ENCODE data around the gene OLR1. TPM values are rescaled to one million over a fixed set of nuclear protein-coding genes. Genes with fewer than 3 reads are reported as not detected.
"Not testable (repeated sequence)": the region's sequence is repeated elsewhere in the genome, so short reads cannot be mapped to it uniquely, and the experiment has no call there.

Gene OLR1
- total RNA-seq, result not detected in 2 replicates

DNA sequence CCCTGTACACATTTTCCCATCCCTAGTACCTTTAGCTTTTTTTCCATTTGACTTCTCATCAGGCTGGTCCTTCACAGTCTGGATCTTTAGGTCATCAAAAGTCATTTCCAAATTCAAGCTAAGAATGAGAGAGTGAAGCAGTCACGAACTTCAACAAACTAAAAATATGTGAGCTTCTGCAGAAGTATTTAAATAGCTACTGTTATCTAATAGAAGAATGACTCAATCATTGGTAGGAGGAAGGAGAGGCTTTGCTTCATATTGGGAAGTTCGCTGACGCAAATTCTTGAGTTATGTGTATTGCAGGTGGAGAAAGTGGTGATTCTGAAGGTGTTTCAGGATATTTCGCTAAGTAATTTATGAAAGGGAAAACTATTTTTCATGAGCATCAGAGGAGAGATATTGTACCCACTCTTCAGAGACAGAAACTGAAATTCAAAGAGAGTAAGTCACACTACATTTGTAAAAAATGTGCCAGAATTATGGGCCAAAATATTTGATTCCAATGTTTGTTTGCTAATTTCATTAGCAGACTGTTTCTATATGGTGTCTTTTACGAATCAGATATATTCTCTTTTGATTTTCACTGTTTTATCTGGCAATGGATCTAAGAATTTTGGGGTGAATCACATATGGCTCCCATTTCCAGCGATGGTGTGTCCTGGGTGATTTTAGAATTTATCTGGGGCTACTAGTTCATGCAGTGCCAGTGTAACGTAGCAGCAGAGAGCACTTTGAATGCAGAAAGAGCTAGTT lies at the start of gene OLR1:
TSS of gene OLR1 (minus strand) at position 160 of the 756 bp plus-strand sequence. CDS start at position 105, 55 bp downstream.
- intact Hi-C loops (cut with micrococcal nuclease), result no loop called here

DNA sequence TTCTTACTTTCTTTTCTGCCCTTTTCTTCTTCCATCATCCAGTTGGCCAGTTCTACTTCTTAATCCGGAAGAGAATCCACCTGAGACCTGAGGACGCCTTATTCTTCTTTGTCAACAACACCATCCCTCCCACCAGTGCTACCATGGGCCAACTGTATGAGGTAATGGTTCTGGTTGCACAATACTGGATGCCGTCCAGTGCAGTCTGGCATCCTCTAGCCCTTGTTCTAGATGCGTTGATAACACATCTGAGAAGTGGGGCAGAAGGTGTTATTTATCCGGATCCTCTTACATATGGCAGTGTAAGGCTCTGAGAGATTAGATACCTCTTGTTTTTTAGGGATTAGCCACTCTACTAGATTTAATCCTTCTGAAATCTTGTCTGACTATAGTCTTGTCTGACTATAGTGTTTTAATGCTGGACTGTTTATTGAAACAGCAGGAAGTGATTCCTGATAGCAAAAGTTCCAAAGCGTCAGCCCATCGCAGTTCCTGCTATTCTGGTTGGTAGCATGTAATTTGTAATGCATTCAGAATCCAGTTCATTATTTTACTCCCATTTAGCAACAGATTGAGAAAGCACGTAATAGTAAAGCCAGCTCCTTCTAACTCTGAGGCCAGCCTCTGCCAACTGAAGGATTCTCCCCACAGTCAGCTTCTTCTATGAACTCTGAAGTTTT lies 48.6 kb upstream of the OLR1 start:
- intact Hi-C loops (cut with micrococcal nuclease), result no loop called here

DNA sequence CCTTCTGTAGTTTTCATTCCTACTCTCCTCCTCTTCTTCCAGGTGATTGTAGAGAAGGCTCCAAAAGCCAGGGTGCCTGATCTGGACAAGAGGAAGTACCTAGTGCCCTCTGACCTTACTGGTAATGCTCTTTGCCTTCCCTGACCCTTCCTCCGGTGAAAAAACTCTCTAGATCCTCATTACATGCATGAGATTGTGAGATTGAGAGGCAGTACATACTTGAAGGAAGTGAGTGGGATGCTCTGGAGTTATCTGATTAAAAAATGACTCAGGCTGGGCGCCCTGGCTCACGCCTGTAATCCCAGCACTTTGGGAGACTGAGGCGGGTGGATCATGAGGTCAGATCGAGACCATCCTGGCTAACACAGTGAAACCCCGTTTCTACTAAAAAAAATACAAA lies 46.1 kb upstream of the OLR1 start:
- intact Hi-C loops (cut with micrococcal nuclease), result no loop called here

DNA sequence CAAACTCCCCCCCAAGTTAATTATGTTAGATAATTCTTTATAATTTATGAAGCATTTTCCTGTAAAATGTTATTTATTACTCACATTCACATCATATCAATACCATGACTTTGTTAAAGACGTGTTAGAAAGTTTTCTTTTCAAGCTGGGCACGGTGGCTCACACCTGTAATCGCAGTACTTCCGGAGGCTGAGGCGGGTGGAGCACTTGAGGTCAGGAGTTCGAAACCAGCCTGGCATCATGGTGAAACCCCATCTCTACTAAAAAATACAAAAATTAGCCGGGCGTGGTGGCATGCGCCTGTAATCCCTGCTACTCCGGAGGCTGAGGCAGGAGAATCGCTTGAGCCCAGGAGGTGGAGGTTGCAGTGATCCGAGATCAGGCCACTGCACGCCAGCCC lies 44.0 kb upstream of the OLR1 start:
- intact Hi-C loops (cut with micrococcal nuclease), result not testable (repeated sequence)

DNA sequence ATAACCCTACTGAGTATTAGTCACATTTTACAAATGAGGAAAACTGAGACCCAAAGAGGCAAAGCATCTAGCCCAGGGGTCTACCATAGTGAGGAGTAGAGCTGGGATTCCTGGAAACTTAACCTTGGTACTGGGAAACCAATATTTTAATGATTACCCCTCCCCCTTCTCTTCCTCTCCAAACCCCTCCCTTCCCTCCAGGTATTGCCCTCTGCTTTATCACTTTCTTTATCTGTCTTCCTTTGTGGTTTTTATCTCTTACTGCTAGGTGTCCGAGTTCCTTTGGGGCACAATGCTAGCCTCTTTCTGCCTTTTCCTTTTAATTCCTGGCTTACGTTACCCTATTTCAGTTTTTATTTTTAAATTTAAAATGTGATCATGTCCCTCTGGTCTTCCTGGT lies 43.5 kb upstream of the OLR1 start:
- intact Hi-C loops (cut with micrococcal nuclease), result no loop called here

DNA sequence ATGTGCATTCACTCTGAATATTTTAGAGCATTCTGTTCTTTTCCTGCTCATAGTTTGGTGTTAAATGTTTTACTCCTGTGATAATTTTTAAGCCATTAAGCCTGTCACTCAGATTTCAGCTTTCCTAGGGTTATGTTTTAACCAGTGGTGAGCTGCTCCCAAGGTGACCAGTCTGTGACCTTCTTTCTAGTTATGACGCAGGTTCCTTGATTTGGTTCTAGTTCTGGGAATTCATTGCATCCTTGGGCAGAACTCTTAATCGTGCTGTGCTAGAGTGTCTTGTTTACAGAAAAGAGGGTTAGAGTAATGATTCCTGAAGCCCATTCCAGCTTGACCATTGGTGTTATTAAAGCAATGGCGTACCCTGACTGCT lies 42.9 kb upstream of the OLR1 start:
- intact Hi-C loops (cut with micrococcal nuclease), result loop anchor here (1.0 to 5.0 kb wide), 2 partner anchors 459 to 538 kb away; partner anchors contain the start of gene STYK1

- intact Hi-C loops (cut with micrococcal nuclease), result loop anchor here (1.0 to 5.0 kb wide), 2 partner anchors 460 to 537 kb away; partner anchors contain the start of gene STYK1
Measured at GRCh38 chr12:10214136-10214894, 42.4 kb upstream of the OLR1 start.

DNA sequence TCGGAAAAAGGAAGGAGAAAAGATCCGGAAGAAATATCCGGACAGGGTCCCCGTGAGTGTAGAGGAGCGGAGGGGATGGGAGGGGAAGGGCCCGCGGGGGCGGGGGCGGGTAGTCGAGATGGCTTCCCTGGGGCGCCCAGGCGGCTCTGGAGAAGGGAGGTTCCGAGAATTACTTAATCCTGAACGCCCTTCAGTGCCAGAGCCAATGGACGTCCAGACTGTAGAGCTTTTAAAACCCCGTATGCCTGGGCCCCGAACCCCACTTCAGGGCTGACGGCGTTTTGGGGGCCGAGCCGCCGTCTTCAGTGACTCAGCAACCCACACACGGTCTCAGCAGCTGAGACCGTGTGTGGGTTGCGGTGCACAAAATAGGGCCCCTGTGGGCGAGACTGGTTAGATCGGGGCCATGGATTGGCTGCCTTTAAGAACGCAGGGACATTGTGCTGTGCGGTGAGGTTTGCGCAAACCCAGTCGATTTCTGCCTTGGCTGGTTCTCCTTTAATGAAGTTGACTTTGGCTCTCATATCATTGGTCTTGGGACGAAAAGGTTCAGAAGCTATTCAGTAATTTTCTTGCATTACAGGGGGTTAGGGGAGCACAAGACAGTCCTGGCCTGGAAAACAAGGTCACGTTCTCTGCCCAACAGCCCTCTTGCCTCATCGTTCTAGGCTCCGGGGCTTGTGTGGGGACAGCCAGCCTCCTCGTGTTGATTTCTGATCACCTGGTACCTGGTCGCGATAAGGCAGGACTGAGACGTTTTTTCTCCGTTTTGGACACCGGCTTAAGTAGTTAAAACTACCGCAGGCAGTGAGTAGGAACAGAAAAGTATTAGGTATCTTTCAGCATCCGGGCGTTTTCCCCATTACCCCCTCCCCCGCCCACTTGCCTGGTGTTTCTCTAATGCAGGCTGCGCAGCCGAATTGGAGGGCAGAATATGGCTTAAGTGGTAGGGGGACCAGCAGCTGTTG lies 41.5 kb upstream of the OLR1 start:
- intact Hi-C loops (cut with micrococcal nuclease), result loop anchor here (1.0 to 5.0 kb wide), 9 partner anchors 22 to 536 kb away; partner anchors contain the start of genes STYK1 and YBX3

- intact Hi-C loops (cut with micrococcal nuclease), result loop anchor here (1.0 to 5.0 kb wide), 12 partner anchors 23 to 959 kb away; partner anchors contain the start of genes CLEC2B, MAGOHB, SMIM10L1 and YBX3
Measured at GRCh38 chr12:10212739-10213131, 40.8 kb upstream of the OLR1 start, which contains the start of gene GABARAPL1. TSS of gene GABARAPL1 (plus strand) at chr12:10212877. CDS start at chr12:10213130, 253 bp downstream.

DNA sequence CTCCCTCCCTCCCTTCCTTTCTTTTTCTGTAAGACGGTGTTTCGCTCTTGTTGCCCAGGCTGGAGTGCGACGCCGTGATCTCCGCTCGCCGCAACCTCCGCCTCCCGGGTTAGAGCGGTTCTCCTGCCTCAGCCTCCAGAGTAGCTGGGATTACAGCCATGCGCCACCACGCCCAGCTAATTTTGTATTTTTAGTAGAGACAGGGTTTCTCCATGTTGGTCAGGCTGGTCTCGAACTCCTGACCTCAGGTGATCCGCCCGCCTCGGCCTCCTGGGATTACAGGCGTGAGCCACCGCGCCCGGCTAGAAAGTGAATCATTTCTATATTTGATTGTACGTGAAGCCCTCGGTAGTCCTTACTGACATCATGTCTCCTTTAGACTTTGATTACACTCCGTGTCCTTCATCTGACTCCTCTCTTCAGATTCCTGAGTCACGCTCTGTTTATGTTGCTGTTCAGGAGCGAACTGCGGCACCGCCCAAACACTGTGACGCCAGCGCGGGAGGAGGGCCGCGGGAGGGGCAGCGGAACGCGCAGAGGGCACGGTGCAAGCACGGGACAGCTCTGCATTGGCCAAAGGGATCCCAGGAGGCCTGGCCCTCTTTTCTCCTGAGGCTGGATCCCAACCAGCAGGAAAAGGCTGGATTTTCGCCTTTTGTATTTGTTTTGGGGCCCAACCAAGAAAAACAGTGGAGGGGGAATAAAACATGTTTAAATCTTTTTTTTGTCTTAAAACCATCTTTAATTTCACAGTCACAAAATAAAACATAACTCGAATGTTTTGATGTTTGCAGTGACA lies 40.2 kb upstream of the OLR1 start:
- intact Hi-C loops (cut with micrococcal nuclease), result loop anchor here (1.0 to 5.0 kb wide), 7 partner anchors 343 to 959 kb away; partner anchors contain the start of genes CLEC2B, MAGOHB, SMIM10L1 and YBX3

- intact Hi-C loops (cut with micrococcal nuclease), result loop anchor here (5.0 kb wide), 1 partner anchor 534 kb away; no protein-coding TSS in a partner anchor
Measured at GRCh38 chr12:10211101-10211939, 39.4 kb upstream of the OLR1 start.

- intact Hi-C loops (cut with micrococcal nuclease), result loop anchor here (5.0 kb wide), 1 partner anchor 533 kb away; no protein-coding TSS in a partner anchor
Measured at GRCh38 chr12:10210225-10210624, 38.3 kb upstream of the OLR1 start.

DNA sequence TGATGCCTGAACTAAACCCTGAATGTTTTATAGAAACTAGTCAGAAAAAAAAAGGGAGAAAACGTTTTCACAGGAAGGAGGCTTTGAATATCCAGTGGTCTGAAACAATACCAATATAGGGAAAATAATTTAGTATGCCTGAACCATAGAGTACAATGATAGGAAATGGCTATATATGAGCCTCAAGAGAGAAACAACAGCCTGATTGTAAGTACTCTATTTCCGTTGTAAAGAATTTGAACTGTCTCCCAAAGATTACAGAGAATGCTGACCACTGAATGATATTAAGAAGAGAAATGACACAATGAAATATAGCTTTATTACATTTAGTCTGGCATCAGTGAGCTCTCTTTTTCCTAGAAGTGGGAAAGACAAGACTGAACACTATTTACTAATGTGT lies 35.2 kb upstream of the OLR1 start:
- intact Hi-C loops (cut with micrococcal nuclease), result no loop called here

GRCh38 chr12:10205220-10205807 lies 33.4 kb upstream of the OLR1 start:
- intact Hi-C loops (cut with micrococcal nuclease), result no loop called here

DNA sequence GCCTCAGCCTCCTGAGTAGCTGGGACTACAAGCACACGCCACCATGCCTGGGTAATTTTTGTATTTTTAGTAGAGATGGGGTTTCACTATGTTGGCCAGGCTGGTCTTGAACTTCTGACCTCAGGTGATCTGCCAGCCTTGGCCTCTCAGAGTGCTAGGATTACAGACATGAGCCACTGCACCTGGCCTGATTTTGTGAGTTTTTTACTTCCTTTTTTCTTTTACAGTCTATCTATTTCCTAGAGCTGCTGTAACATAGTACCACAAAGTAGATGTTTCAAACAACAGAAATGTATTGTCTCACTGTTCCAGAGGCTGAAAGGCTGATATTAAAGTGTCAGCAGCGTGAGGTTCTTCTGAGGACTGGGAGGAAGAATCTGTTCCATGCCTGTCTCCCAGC lies 32.6 kb upstream of the OLR1 start:
- intact Hi-C loops (cut with micrococcal nuclease), result not testable (repeated sequence)

DNA sequence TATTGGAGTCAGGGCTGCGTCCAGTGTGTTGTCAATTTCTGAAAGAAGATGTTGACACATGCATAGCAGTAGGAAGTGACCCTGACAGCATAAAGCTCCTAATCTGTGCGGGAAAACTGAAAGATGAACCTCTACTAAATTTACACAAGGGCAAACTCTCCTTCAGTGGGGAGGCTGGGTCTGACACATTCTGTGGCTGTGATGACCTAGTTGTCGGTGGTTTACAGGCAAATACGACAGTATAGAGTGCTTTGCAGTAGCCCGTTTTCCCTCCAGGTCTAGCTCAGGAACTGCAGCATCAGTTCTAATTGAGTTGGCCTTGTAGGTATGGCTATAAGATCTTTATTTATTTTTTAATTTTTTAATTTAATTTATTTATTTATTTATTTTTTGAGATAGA lies 25.9 kb upstream of the OLR1 start:
- intact Hi-C loops (cut with micrococcal nuclease), result no loop called here

DNA sequence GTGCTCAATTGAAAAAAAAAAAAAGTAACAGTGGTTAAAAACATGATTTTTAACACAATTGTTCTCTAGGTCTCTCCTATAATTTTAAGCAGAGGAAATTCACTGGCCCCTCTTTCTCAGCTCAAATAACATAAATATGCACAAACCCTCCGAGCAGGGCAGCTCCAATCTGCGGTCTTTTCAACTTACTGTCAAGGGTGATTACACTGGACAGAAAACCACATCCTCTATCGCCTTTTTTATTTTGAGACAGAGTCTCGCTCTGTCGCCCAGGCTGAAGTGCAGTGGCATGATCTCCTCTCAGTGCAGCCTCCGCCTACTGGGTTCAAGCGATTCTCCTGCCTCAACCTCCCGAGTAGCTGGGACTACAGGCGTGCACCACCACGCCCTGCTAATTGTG lies 24.3 kb upstream of the OLR1 start:
- intact Hi-C loops (cut with micrococcal nuclease), result no loop called here

GRCh38 chr12:10194160-10194670 lies 22.3 kb upstream of the OLR1 start:
- intact Hi-C loops (cut with micrococcal nuclease), result no loop called here

Data from T-helper 1 cell treated with Interleukin-12 subunit alpha and Interleukin-12 subunit beta and Interleukin-4 antibody, amounts not matched to agents 30 ng/mL and 1 ng/mL, for 36 hours (primary cell).